ENCODE results near the gene ARHGAP25. TPM values are rescaled to one million over a fixed set of nuclear protein-coding genes. Genes with fewer than 3 reads are reported as not detected.

Gene ARHGAP25
- total RNA-seq, 1 donor from 2014 or later = 5.8 TPM

GRCh38 chr2:68747900-68748299 is 13.3 kb downstream of the ARHGAP25 start:
- no peak for DNase-seq (ENCODE audit: low spot score)
- Histone ChIP-seq H3K9me3 (ENCODE audit: low read depth) (no peaks in the 10 kb centered on the region), H3K4me1 (no peaks in the 10 kb centered on the region), H3K79me2 (ENCODE audit: low read depth) (no peaks in the 10 kb centered on the region), H3K27ac (no peak overlapping the region), H3K4me3 (no peak overlapping the region), H3K36me3 (no peaks in the 10 kb centered on the region), H4K20me1 (ENCODE audit: low read depth) (no peaks in the 10 kb centered on the region), H3K9ac (no peak overlapping the region), H3F3A (ENCODE audit: low read depth) (no peaks in the 10 kb centered on the region), H3K4me2 (no peak overlapping the region), H3K27me3 (no peaks in the 10 kb centered on the region), H2AFZ (replicated peaks) (no peak overlapping the region)
- Mint-ChIP-seq H3K27ac (no peak overlapping the region), H3K4me3 (no peak overlapping the region), H3K9me3 (no peaks in the 10 kb centered on the region), H3K4me1 (no peaks in the 10 kb centered on the region), H3K27me3 (ENCODE audit: insufficient read depth, low read depth) (peaks cover 5% of the 10 kb centered on the region), H3K36me3 (no peaks in the 10 kb centered on the region)
- TF ChIP-seq EZH2 (IDR thresholded peaks at IDR 0.05) (no peak), EZH2phosphoT487 (IDR thresholded peaks at IDR 0.05) (no peak), CTCF (IDR thresholded peaks at IDR 0.05) (no peak)

- no peak overlapping the region for H2AFZ ChIP-seq (replicated peaks)
- no peak overlapping the region for H3K4me3 ChIP-seq
- Mint-ChIP-seq H3K4me3 (no peak overlapping the region), H3K36me3 (no peaks in the 10 kb centered on the region), H3K4me1 (no peaks in the 10 kb centered on the region), H3K9me3 (no peaks in the 10 kb centered on the region), H3K27ac (no peak overlapping the region), H3K27me3 (ENCODE audit: insufficient read depth, low read depth) (peaks cover 5% of the 10 kb centered on the region)
- no peaks in the 10 kb centered on the region for H3K9me3 ChIP-seq (ENCODE audit: low read depth)
- no peaks in the 10 kb centered on the region for H3K27me3 ChIP-seq
- no peak overlapping the region for H3K9ac ChIP-seq
- no peaks in the 10 kb centered on the region for H4K20me1 ChIP-seq (ENCODE audit: low read depth)
- no peaks in the 10 kb centered on the region for H3K79me2 ChIP-seq (ENCODE audit: low read depth)
- H3K4me1 ChIP-seq = no peaks in the 10 kb centered on the region
- no peak for DNase-seq (ENCODE audit: low spot score)
- H3K36me3 ChIP-seq = no peaks in the 10 kb centered on the region
- H3F3A ChIP-seq (ENCODE audit: low read depth) = no peaks in the 10 kb centered on the region
- no peak overlapping the region for H3K27ac ChIP-seq
- TF ChIP-seq EZH2 (IDR thresholded peaks at IDR 0.05) = no peak
- no peak for TF ChIP-seq CTCF (IDR thresholded peaks at IDR 0.05)
- TF ChIP-seq EZH2phosphoT487 (IDR thresholded peaks at IDR 0.05) = no peak
- no peak overlapping the region for H3K4me2 ChIP-seq
Measured at GRCh38 chr2:68748568-68748967, 14.0 kb downstream of the ARHGAP25 start.

- no peak for DNase-seq (ENCODE audit: low spot score)
- no peaks in the 10 kb centered on the region for H3K9me3 ChIP-seq (ENCODE audit: low read depth)
- Mint-ChIP-seq H3K9me3 (no peaks in the 10 kb centered on the region), H3K4me3 (no peak overlapping the region), H3K4me1 (no peaks in the 10 kb centered on the region), H3K27ac (no peak overlapping the region), H3K27me3 (ENCODE audit: insufficient read depth, low read depth) (peaks cover 4% of the 10 kb centered on the region), H3K36me3 (no peaks in the 10 kb centered on the region)
- TF ChIP-seq EZH2phosphoT487 (IDR thresholded peaks at IDR 0.05) (no peak), EZH2 (IDR thresholded peaks at IDR 0.05) (no peak)
- no peak overlapping the region for H3K9ac ChIP-seq
- no peaks in the 10 kb centered on the region for H3K36me3 ChIP-seq
- no peak overlapping the region for H3K4me2 ChIP-seq
- no peak overlapping the region for H3K27ac ChIP-seq
- no peaks in the 10 kb centered on the region for H3F3A ChIP-seq (ENCODE audit: low read depth)
- H3K4me3 ChIP-seq = no peak overlapping the region
- H3K4me1 ChIP-seq = no peaks in the 10 kb centered on the region
- no peaks in the 10 kb centered on the region for H3K27me3 ChIP-seq
- H2AFZ ChIP-seq (replicated peaks) = no peak overlapping the region
- H4K20me1 ChIP-seq (ENCODE audit: low read depth) = no peaks in the 10 kb centered on the region
- no peaks in the 10 kb centered on the region for H3K79me2 ChIP-seq (ENCODE audit: low read depth)
Measured at GRCh38 chr2:68749345-68749744, 14.7 kb downstream of the ARHGAP25 start.

- Histone ChIP-seq H3K4me2 (no peak overlapping the region), H3F3A (ENCODE audit: low read depth) (no peaks in the 10 kb centered on the region), H3K79me2 (ENCODE audit: low read depth) (no peaks in the 10 kb centered on the region), H3K9ac (no peak overlapping the region), H3K9me3 (ENCODE audit: low read depth) (no peaks in the 10 kb centered on the region), H4K20me1 (ENCODE audit: low read depth) (no peaks in the 10 kb centered on the region), H3K27me3 (no peaks in the 10 kb centered on the region), H3K4me3 (no peak overlapping the region), H3K4me1 (peaks cover 2% of the 10 kb centered on the region), H2AFZ (replicated peaks) (no peak overlapping the region), H3K27ac (no peak overlapping the region), H3K36me3 (no peaks in the 10 kb centered on the region)
- no peak for TF ChIP-seq EZH2phosphoT487 (IDR thresholded peaks at IDR 0.05)
- TF ChIP-seq CTCF (IDR thresholded peaks at IDR 0.05) = no peak
- TF ChIP-seq EZH2 (IDR thresholded peaks at IDR 0.05) = no peak
- Mint-ChIP-seq H3K36me3 (no peaks in the 10 kb centered on the region), H3K27ac (no peak overlapping the region), H3K4me1 (no peaks in the 10 kb centered on the region), H3K9me3 (no peaks in the 10 kb centered on the region), H3K4me3 (no peak overlapping the region), H3K27me3 (ENCODE audit: insufficient read depth, low read depth) (peaks cover 4% of the 10 kb centered on the region)
- no peak for DNase-seq (ENCODE audit: low spot score)
Measured at GRCh38 chr2:68750592-68751396, 16.2 kb downstream of the ARHGAP25 start.
